ENCODE measurements around the gene SUPT4H1.
"Not testable (repeated sequence)": the region's sequence is repeated elsewhere in the genome, so short reads cannot be mapped to it uniquely, and the experiment has no call there.

Gene SUPT4H1

GRCh38 chr17:58351831-58352595, at the start of gene SUPT4H1:
SUPT4H1 (minus strand) TSS chr17:58352201; CDS start chr17:58352135, 66 bp downstream.
- H3K4me3 ChIP-seq (ENCODE audit: low read depth, low read length): peak within 1 kb of the TSS; percentile 100
- DNase-seq (ENCODE audit: low read depth): peak; percentile 77

- no peak overlapping the region for H3K4me3 ChIP-seq (ENCODE audit: low read depth, low read length)
- no peak for DNase-seq (ENCODE audit: low read depth)
These were observed 49.3 kb upstream of the SUPT4H1 start for GRCh38 chr17:58401287-58401686.

GRCh38 chr17:58400826-58401225, 48.8 kb upstream of the SUPT4H1 start:
- no peak overlapping the region for H3K4me3 ChIP-seq (ENCODE audit: low read depth, low read length)
- DNase-seq (ENCODE audit: low read depth): no peak

- no peak overlapping the region for H3K4me3 ChIP-seq (ENCODE audit: low read depth, low read length)
- no peak for DNase-seq (ENCODE audit: low read depth)
These were observed 48.0 kb upstream of the SUPT4H1 start for GRCh38 chr17:58399974-58400373.

- no peak for DNase-seq (ENCODE audit: low read depth)
These were observed 46.7 kb upstream of the SUPT4H1 start for GRCh38 chr17:58398574-58399266.

GRCh38 chr17:58397421-58397820, 45.4 kb upstream of the SUPT4H1 start:
- not testable (repeated sequence) for H3K4me3 ChIP-seq (ENCODE audit: low read depth, low read length); DNase-seq (ENCODE audit: low read depth)

More at GRCh38 chr17:58398574-58399266, 46.7 kb upstream of the SUPT4H1 start:
- no peak overlapping the region for H3K4me3 ChIP-seq (ENCODE audit: low read depth, low read length)

- no peak overlapping the region for H3K4me3 ChIP-seq (ENCODE audit: low read depth, low read length)
- no peak for DNase-seq (ENCODE audit: low read depth)
These were observed 44.2 kb upstream of the SUPT4H1 start for GRCh38 chr17:58396173-58396572.

- no peak for DNase-seq (ENCODE audit: low read depth)
- H3K4me3 ChIP-seq (ENCODE audit: low read depth, low read length): no peak overlapping the region
These were observed 42.7 kb upstream of the SUPT4H1 start for GRCh38 chr17:58394534-58395223.

- no peak overlapping the region for H3K4me3 ChIP-seq (ENCODE audit: low read depth, low read length)
- DNase-seq (ENCODE audit: low read depth): no peak
These were observed 39.4 kb upstream of the SUPT4H1 start for GRCh38 chr17:58391302-58391984.

- DNase-seq (ENCODE audit: low read depth): no peak
- no peak overlapping the region for H3K4me3 ChIP-seq (ENCODE audit: low read depth, low read length)
These were observed 38.9 kb upstream of the SUPT4H1 start for GRCh38 chr17:58390884-58391283.

- H3K4me3 ChIP-seq (ENCODE audit: low read depth, low read length): no peak overlapping the region
- DNase-seq (ENCODE audit: low read depth): no peak
These were observed 36.5 kb upstream of the SUPT4H1 start for GRCh38 chr17:58388302-58389190.

GRCh38 chr17:58387834-58388233, 35.8 kb upstream of the SUPT4H1 start:
- H3K4me3 ChIP-seq (ENCODE audit: low read depth, low read length): no peak overlapping the region
- no peak for DNase-seq (ENCODE audit: low read depth)

- no peak for DNase-seq (ENCODE audit: low read depth)
- H3K4me3 ChIP-seq (ENCODE audit: low read depth, low read length): no peak overlapping the region
These were observed 34.7 kb upstream of the SUPT4H1 start for GRCh38 chr17:58386708-58387107.

GRCh38 chr17:58385359-58385899, 33.4 kb upstream of the SUPT4H1 start:
- DNase-seq (ENCODE audit: low read depth): no peak
- H3K4me3 ChIP-seq (ENCODE audit: low read depth, low read length): no peak overlapping the region

GRCh38 chr17:58384897-58385296, 32.9 kb upstream of the SUPT4H1 start:
- H3K4me3 ChIP-seq (ENCODE audit: low read depth, low read length): no peak overlapping the region
- DNase-seq (ENCODE audit: low read depth): no peak

- H3K4me3 ChIP-seq (ENCODE audit: low read depth, low read length): no peak overlapping the region
- DNase-seq (ENCODE audit: low read depth): no peak
These were observed 32.0 kb upstream of the SUPT4H1 start for GRCh38 chr17:58383892-58384462.

- H3K4me3 ChIP-seq (ENCODE audit: low read depth, low read length): no peak overlapping the region
- no peak for DNase-seq (ENCODE audit: low read depth)
These were observed 30.9 kb upstream of the SUPT4H1 start for GRCh38 chr17:58382872-58383242.

- no peak for DNase-seq (ENCODE audit: low read depth)
These were observed 30.3 kb upstream of the SUPT4H1 start for GRCh38 chr17:58382108-58382871.

More at GRCh38 chr17:58382108-58382871, 30.3 kb upstream of the SUPT4H1 start:
- no peak overlapping the region for H3K4me3 ChIP-seq (ENCODE audit: low read depth, low read length)
